ENCODE data around the gene SRSF1. TPM values are rescaled to one million over a fixed set of nuclear protein-coding genes. Genes with fewer than 3 reads are reported as not detected.

Gene SRSF1
- total and polyA plus RNA-seq, 2 of the 4 experiments (the other 2 are of a cell fraction), result 190 to 357 TPM

GRCh38 chr17:57971572-57971971 is 35.5 kb downstream of the SRSF1 start:
- Histone ChIP-seq H4K8ac (ENCODE audit: low read depth in 2 of 2, low read length in 2 of 2) (no peak overlapping the region), H3K36me3 (ENCODE audit: control insufficient read depth, insufficient read depth, low read length) (peaks cover 25% of the 10 kb centered on the region), H3K9me3 (ENCODE audit: control insufficient read depth, insufficient read depth, low read length) (no peaks in the 10 kb centered on the region), H3K4me1 (ENCODE audit: control insufficient read depth, insufficient read depth, low read length) (peaks cover 12% of the 10 kb centered on the region), H3K9ac (ENCODE audit: low read depth, low read length) (no peak overlapping the region), H2AK5ac (ENCODE audit: low read depth, low read length) (no peak overlapping the region), H3K4ac (ENCODE audit: low read depth, low read length) (no peak overlapping the region), H3K4me2 (ENCODE audit: low read depth, low read length) (no peak overlapping the region), H2BK20ac (ENCODE audit: low read depth, low read length) (no peak overlapping the region), H3K23ac (ENCODE audit: low read depth, low read length) (no peak overlapping the region), H4K91ac (ENCODE audit: insufficient read depth, low read depth, low read length) (no peak overlapping the region), H3K18ac (ENCODE audit: low read depth, low read length) (no peak overlapping the region), H2BK120ac (ENCODE audit: low read depth, low read length) (no peak overlapping the region), H3K56ac (ENCODE audit: extremely low read depth, insufficient read depth, low read length) (no peak overlapping the region), H2BK5ac (ENCODE audit: low read depth, low read length, poor library complexity, severe bottlenecking) (no peak overlapping the region), H3K27me3 (ENCODE audit: control insufficient read depth, insufficient read depth, low read length) (no peaks in the 10 kb centered on the region), H3K27ac (ENCODE audit: insufficient read depth, low read length) (no peak overlapping the region), H4K20me1 (ENCODE audit: insufficient read depth, low read length) (peaks cover 27% of the 10 kb centered on the region), H2AK9ac (replicated peaks; ENCODE audit: low read depth, low read length, poor library complexity) (no peak overlapping the region), H2BK15ac (ENCODE audit: low read depth, low read length) (no peak overlapping the region; the same call in 2 of the 3 replicates), H3K4me3 (ENCODE audit: insufficient read depth, low read depth, low read length) (no peak overlapping the region), H3K79me1 (ENCODE audit: low read depth in 1 of 2, low read length in 2 of 2) (peaks cover 12 to 34% of the 10 kb centered on the region in 2 experiments), H2AFZ (replicated peaks; ENCODE audit: low read length, poor library complexity) (no peak overlapping the region), H3K14ac (replicated peaks; ENCODE audit: low read depth, low read length) (no peak overlapping the region), H3K9me1 (ENCODE audit: insufficient read depth, low read length) (peaks cover 14% of the 10 kb centered on the region), H4K5ac (ENCODE audit: low read depth, low read length) (no peak overlapping the region)
- CTCF ChIA-PET, result interaction anchor here (0.5 kb wide), 1 partner anchor 96 kb away, joined by 3 read pairs; no protein-coding TSS in a partner anchor
- in situ Hi-C loops (cut with MboI; ENCODE audit: low sequenced_read_pairs), result no loop called here
- 83% methylated on average over 8 of the region's 10 CpGs; no CpG with 5 or more reads in 1 of the 2 experiments for WGBS, 2 experiments (ENCODE audit: extremely low coverage in 2 of 2, insufficient read length in 1 of 2)
- BruUV-seq (replicated peaks), result no TSS peak
- no peak for DNase-seq
- ATAC-seq (ENCODE audit: low read depth), result no peak
- intact Hi-C loops (cut with micrococcal nuclease), result no loop called here
- TF ChIP-seq SMC3 (IDR thresholded peaks at IDR 0.05; ENCODE audit: low read depth, low read length), result no peak
- no peak for TF ChIP-seq MAFK (IDR thresholded peaks at IDR 0.05; ENCODE audit: low read depth, low read length)
- no peak for TF ChIP-seq USF2 (IDR thresholded peaks at IDR 0.05; ENCODE audit: low read depth, low read length)
- no peak for TF ChIP-seq BHLHE40 (IDR thresholded peaks at IDR 0.05; ENCODE audit: low read depth, low read length)
- no peak for TF ChIP-seq RAD21 (IDR thresholded peaks at IDR 0.05; ENCODE audit: low read length)
- no peak for TF ChIP-seq MXI1 (IDR thresholded peaks at IDR 0.05; ENCODE audit: borderline replicate concordance, low read depth, low read length)
- no peak for TF ChIP-seq RCOR1 (IDR thresholded peaks at IDR 0.05; ENCODE audit: insufficient replicate concordance, low read length)
- no peak for TF ChIP-seq CHD1 (IDR thresholded peaks at IDR 0.05; ENCODE audit: low read depth, low read length)
- TF ChIP-seq ELK1 (IDR thresholded peaks at IDR 0.05; ENCODE audit: borderline replicate concordance, low read depth, low read length), result no peak
- no peak for TF ChIP-seq FOS (IDR thresholded peaks at IDR 0.05; ENCODE audit: low read depth, low read length)
- TF ChIP-seq NFE2L2 (IDR thresholded peaks at IDR 0.05; ENCODE audit: low read depth, low read length), result no peak
- no peak for TF ChIP-seq POLR2A (IDR thresholded peaks at IDR 0.05; ENCODE audit: low read depth, low read length)
- no peak for TF ChIP-seq CTCF (conservative IDR thresholded peaks at IDR 0.05; ENCODE audit: low read depth, low read length)
- dilution Hi-C loops (cut with HindIII; ENCODE audit: low sequenced_read_pairs, unreplicated experiment), result no loop called here
- POLR2A ChIA-PET (ENCODE audit: unreplicated experiment), result no interaction called here

Measured in IMR-90 (cell line).